GM23248 (cell line): ENCODE measurements around the gene CHRNA3.

Experiments
- EZH2 ChIP-seq: fragments of 200-600 bp; sonication (generic); IDR thresholded peaks from 2 replicates; pipeline ENCODE4 v1.6.1; 2018; ENCODE audit warnings: antibody characterized with exemption, mild to moderate bottlenecking; ENCODE audit not compliant: insufficient read depth, poor library complexity, severe bottlenecking
- EZH2phosphoT487 ChIP-seq: fragments of 200-600 bp; sonication (generic); IDR thresholded peaks from 2 replicates; pipeline ENCODE4 v1.6.1; 2018; ENCODE audit warnings: antibody characterized with exemption, moderate library complexity, mild to moderate bottlenecking, low read depth; ENCODE audit not compliant: insufficient read depth

- TF ChIP-seq EZH2 (no peak), EZH2phosphoT487 (no peak)
Measured at GRCh38 chr15:78633348-78633747, 12.6 kb upstream of the CHRNA3 start.
